GM19463 (cell line): ENCODE results near the gene UBR4.
"Not testable (repeated sequence)": the region's sequence is repeated elsewhere in the genome, so short reads cannot be mapped to it uniquely, and the experiment has no call there.

ENCODE experiments used
- ATAC-seq: cut with Tn5 transposase; IDR thresholded peaks from one replicate; pipeline ENCODE4 v1.9.1; 2021; ENCODE audit warnings: mild to moderate bottlenecking, moderate library complexity; ENCODE audit not compliant: unreplicated experiment

UBR4 gene

DNA sequence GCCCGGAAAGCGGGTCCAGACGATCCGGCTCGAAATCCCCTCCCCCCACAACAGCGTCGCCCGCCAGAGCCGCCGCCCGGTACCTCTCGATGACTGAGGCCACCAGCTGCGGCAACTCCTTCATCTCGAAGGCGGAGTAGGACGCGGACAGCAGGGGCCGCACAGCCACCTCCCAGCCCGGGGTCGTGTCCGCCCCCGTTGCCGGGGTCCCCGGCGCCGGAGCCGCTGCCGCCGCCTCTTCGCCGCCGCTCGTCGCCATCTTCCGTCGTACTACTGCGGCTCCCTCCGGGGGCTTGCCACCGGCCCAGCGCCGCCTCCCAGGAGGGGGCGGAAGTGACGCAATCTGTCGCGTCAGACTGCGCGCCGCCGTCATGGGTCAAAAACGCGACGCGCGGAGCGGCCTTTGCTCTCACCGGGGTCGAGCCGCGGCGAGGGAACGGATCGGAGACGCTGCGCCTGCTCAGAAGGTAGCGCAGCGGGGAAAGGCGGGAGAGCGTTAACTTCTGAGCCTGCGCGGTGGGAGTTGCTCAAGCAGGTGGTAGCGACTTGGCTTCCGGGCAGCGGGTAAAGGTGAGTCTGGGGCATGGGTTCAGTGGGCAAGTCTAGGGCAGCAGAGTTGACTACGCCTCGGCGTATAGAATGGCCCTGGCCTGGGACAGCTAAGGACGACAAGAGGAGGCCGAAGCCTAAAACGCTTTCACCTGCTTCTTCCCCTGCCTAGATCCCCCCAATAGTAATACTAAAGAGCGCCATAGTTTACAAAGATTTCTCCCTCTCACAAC is at the start of gene UBR4:
UBR4 (minus strand) TSS at position 277 of the 782 bp plus-strand sequence; CDS start at position 259, 18 bp downstream.
- ATAC-seq: peak; percentile 85

- ATAC-seq: no peak
Measured at GRCh38 chr1:19258353-19258752, 48.3 kb upstream of the UBR4 start.

DNA sequence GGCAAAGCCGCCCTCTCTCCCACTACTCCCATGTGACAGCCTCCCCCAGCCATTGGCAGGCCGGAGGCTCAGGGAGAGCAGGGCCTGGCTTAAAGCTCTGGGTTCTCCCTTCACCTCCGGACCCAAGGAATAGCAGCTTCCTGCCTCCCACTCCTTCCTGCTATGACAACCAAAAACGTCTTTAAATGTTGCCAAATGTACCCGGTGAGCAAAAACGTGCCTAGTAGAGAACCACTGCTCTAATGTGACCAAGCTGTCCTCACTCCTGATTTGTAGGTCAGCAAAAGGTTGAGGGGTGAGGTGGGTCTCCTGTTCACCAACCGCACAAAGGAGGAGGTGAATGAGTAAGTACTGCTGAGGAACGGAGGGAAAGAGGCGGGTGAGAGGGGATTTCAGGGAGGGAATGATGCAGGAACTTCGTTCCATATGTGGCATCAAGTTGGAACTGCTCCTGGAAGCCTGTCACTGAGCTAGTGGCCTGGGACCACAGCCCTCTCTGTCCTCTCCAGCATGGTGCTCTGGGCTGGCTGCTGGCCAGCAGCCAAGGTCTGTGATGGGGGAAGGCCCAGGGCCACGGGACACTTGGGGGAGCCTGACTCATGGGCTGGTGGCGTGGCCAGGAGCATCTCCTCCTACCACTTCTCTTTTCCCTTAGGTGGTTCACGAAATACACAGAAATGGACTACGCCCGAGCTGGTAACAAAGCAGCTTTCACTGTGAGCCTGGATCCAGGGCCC is 47.3 kb upstream of the UBR4 start:
- no peak for ATAC-seq

- ATAC-seq: not testable (repeated sequence)
Measured at GRCh38 chr1:19256301-19256700, 46.2 kb upstream of the UBR4 start.

GRCh38 chr1:19255288-19255687 is 45.2 kb upstream of the UBR4 start:
- ATAC-seq: no peak

GRCh38 chr1:19254416-19254815 is 44.4 kb upstream of the UBR4 start:
- no peak for ATAC-seq

- ATAC-seq: peak; percentile 90
Measured at GRCh38 chr1:19251305-19252196, 41.5 kb upstream of the UBR4 start, which contains the start of the genes EMC1 and MRTO4. TSS of gene EMC1 (minus strand) at chr1:19251524. CDS start at chr1:19251509, 15 bp downstream. TSS of gene MRTO4 (plus strand) at chr1:19251805. CDS start at chr1:19251836, 31 bp downstream.

- no peak for ATAC-seq
Measured at GRCh38 chr1:19250629-19251304, 40.7 kb upstream of the UBR4 start.

DNA sequence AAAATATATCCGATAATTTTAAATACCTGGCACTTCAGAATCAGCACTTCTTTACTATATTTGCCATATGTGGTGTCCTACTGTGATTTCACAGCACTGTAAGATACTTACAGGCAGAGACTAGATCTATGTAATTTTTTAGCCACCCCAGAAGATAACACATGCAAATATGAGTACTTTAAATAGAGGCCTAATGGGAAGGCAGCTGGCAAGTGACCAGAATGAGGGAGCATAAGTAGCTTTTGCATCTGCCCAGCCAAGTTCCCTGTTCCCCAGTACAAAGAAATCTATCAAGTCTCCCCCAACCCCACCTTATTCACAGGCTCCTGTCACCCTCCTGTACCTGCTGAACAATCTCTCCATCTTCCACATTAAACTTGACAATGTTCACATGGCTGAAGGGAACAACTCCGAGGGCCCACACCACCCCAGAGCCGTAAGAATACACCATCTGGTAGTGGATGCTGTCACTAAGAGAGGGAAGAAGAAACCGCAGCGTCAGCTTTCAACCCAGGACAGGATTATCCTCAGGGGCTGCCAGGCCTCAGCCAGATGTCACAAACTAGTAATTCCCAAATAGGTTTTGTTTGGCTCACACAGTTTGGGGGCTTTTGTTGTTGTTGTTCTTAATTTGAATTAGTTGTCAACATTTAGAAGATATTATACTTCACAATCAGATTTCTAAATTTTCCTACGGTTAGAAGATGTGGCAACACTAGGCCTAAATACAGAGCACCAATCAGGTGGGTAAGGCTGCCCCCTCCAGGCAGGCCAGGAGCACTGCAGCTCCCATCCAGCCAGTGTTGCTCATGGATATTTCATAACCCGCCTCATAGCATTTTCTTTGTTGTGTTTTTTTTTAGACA is 30.8 kb upstream of the UBR4 start:
- ATAC-seq: no peak

DNA sequence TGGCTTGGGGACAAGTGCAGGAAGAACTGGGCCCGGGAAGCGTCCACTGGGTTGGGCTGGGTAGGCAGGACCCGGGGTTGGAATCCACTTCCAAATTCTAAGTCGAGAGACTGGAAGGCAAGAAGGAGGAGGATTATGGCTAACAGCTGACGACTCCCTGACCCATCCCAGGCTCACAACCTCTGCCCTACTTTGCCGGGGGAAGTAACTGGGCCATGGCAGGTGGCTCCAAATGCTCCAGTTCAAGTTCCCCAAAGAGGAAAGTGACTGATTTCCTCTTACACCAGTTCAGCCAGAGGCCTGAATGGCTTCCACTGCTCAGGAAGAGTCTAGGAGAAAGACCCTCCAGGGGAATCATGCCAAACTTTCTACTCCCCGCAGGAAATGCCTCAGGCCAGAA is 29.8 kb upstream of the UBR4 start:
- no peak for ATAC-seq

- no peak for ATAC-seq
Measured at GRCh38 chr1:19234224-19234623, 24.2 kb upstream of the UBR4 start.

GRCh38 chr1:19232524-19232846 is 22.4 kb upstream of the UBR4 start:
- ATAC-seq: no peak

DNA sequence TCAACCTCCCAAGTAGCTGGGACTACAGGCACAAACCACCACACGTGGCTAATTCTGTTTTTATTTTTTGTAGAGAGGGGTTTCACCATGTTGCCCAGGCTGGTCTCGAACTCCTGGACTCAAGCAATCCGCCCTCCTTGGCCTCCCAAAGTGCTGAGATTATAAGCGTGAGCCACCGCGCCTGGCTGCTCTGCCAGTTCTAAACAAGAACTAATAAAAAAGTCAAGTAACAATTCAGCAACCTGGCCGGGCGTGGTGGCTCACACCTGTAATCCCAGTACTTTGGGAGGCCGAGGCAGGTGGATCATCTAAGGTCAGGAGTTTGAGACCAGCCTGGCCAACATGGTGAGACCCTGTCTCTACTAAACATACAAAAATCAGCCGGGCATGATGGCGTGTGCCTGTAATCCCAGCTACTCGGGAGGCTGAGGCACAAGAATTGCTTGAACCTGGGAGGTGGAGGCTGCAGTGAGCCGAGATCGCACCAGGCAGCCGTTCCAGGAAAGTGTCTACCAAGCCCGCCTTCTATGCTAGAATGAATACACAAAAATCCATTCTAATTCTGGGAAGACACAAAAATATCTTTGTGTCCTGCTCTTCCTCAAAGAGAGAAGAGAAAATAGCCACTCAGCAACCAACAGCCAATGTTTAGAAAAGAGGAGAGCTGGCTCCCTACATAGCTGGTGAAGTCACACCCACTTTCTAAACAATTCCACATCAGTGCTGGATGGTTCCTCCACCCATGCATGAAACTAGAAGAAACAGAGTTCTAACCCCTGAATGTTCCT is 21.9 kb upstream of the UBR4 start:
- ATAC-seq: not testable (repeated sequence)

DNA sequence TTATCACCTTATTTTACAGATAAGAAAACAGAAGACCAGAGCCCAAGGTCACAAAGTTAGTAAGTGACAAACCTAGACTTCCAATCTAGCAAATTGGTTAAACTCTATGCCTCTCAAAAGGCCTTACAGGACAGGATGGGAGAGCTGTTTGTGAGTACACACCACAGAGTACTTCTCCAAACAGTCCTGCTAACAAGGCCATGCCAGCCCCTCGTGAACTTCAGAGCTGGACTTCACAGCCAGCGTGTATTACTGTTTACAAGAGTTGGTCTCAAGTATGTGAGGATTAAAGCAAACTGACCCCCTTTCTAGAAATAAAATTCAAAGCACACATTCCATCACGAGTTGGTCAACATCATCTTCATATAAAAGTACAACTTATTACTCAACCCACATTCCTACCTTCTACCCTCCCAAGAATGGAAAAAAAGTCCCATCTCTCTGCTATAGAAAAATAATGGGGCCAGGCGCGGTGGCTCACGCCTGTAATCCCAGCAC is 19.8 kb upstream of the UBR4 start:
- no peak for ATAC-seq

DNA sequence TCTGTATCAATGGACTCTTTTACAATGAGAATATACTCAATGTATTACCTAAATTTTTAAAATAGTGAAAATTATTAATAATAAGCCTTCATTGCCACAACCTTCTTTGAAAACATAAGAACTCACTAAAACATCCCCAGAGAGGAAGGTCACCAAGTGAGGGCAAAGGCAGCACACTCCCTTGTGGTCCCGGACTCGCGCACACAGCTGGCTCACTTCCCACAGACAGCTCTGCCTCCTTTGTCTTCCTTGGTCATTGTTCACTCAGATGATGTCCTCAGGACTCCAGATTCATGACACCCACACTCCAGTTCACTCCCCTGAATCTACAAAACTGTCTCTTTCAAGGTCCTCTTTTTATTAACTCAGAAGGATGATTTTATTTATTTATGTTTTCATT is 19.2 kb upstream of the UBR4 start:
- no peak for ATAC-seq

GRCh38 chr1:19222979-19223824 is 13.1 kb upstream of the UBR4 start:
- no peak for ATAC-seq

- ATAC-seq: no peak
Measured at GRCh38 chr1:19222573-19222972, 12.5 kb upstream of the UBR4 start.

- ATAC-seq: no peak
Measured at GRCh38 chr1:19220991-19221390, 10.9 kb upstream of the UBR4 start.
